IPS-18a (cell line): ENCODE measurements around the gene IKBKE.

Experiments
- H3K27ac ChIP-seq: one replicate; pipeline ENCODE4 v1.5.1; 2013; ENCODE audit warnings: low read length
- H3K27me3 ChIP-seq: one replicate; pipeline ENCODE4 v1.6.1; 2013; ENCODE audit warnings: mild to moderate bottlenecking, low read length; ENCODE audit not compliant: control insufficient read depth, insufficient read depth
- H3K36me3 ChIP-seq: one replicate; pipeline ENCODE4 v1.6.1; 2013; ENCODE audit warnings: low read depth, low read length; ENCODE audit not compliant: control insufficient read depth
- H3K4me1 ChIP-seq: one replicate; pipeline ENCODE4 v1.6.1; 2013; ENCODE audit warnings: low read depth, low read length; ENCODE audit not compliant: control insufficient read depth
- H3K4me3 ChIP-seq: one replicate; pipeline ENCODE4 v1.5.1; 2013; ENCODE audit warnings: low read length
- H3K9ac ChIP-seq: one replicate; pipeline ENCODE4 v1.6.1; 2013; ENCODE audit warnings: mild to moderate bottlenecking, low read length, moderate library complexity
- H3K9me3 ChIP-seq: one replicate; pipeline ENCODE4 v1.6.1; 2013; ENCODE audit warnings: low read depth, low read length; ENCODE audit not compliant: control insufficient read depth

Gene IKBKE

GRCh38 chr1:206469933-206470691 lies at the start of gene IKBKE:
TSS of gene IKBKE (plus strand) at chr1:206470476. CDS start at chr1:206473228, 2,752 bp downstream.
- peaks cover 46% of the 10 kb centered on the region for H3K4me1 ChIP-seq
- H3K36me3 ChIP-seq = no peaks in the 10 kb centered on the region
- peak within 1 kb of the TSS; percentile 30 for H3K27ac ChIP-seq
- no peaks in the 10 kb centered on the region for H3K9me3 ChIP-seq
- H3K27me3 ChIP-seq = peaks cover 6% of the 10 kb centered on the region
- peak within 1 kb of the TSS; percentile 74 for H3K4me3 ChIP-seq
- H3K9ac ChIP-seq = peak within 1 kb of the TSS; percentile 22

GRCh38 chr1:206421616-206422340 lies 48.5 kb upstream of the IKBKE start:
- no peaks in the 10 kb centered on the region for H3K27me3 ChIP-seq
- peaks cover 23% of the 10 kb centered on the region for H3K36me3 ChIP-seq
- no peaks in the 10 kb centered on the region for H3K4me1 ChIP-seq
- H3K9ac ChIP-seq = no peak overlapping the region
- no peaks in the 10 kb centered on the region for H3K9me3 ChIP-seq
- H3K27ac ChIP-seq = no peak overlapping the region
- no peak overlapping the region for H3K4me3 ChIP-seq

- Histone ChIP-seq H3K9me3 (no peaks in the 10 kb centered on the region), H3K4me3 (no peak overlapping the region), H3K36me3 (peaks cover 23% of the 10 kb centered on the region), H3K9ac (no peak overlapping the region), H3K27ac (no peak overlapping the region), H3K4me1 (no peaks in the 10 kb centered on the region), H3K27me3 (no peaks in the 10 kb centered on the region)
Measured at GRCh38 chr1:206422525-206422924, 47.8 kb upstream of the IKBKE start.

GRCh38 chr1:206427291-206427690 lies 43.0 kb upstream of the IKBKE start:
- Histone ChIP-seq H3K9ac (no peak overlapping the region), H3K9me3 (no peaks in the 10 kb centered on the region), H3K4me3 (no peak overlapping the region), H3K36me3 (peaks cover 16% of the 10 kb centered on the region), H3K27ac (no peak overlapping the region), H3K27me3 (no peaks in the 10 kb centered on the region), H3K4me1 (no peaks in the 10 kb centered on the region)

GRCh38 chr1:206429421-206429820 lies 40.9 kb upstream of the IKBKE start:
- no peaks in the 10 kb centered on the region for H3K27me3 ChIP-seq
- H3K4me1 ChIP-seq = no peaks in the 10 kb centered on the region
- no peak overlapping the region for H3K9ac ChIP-seq
- no peak overlapping the region for H3K4me3 ChIP-seq
- no peaks in the 10 kb centered on the region for H3K9me3 ChIP-seq
- no peak overlapping the region for H3K27ac ChIP-seq
- peaks cover 12% of the 10 kb centered on the region for H3K36me3 ChIP-seq

- no peak overlapping the region for H3K27ac ChIP-seq
- no peak overlapping the region for H3K9ac ChIP-seq
- no peaks in the 10 kb centered on the region for H3K27me3 ChIP-seq
- H3K36me3 ChIP-seq = peaks cover 12% of the 10 kb centered on the region
- no peaks in the 10 kb centered on the region for H3K9me3 ChIP-seq
- no peaks in the 10 kb centered on the region for H3K4me1 ChIP-seq
- no peak overlapping the region for H3K4me3 ChIP-seq
Measured at GRCh38 chr1:206430031-206430983, 40.0 kb upstream of the IKBKE start.

- H3K9me3 ChIP-seq = no peaks in the 10 kb centered on the region
- no peak overlapping the region for H3K27ac ChIP-seq
- H3K4me3 ChIP-seq = no peak overlapping the region
- H3K27me3 ChIP-seq = no peaks in the 10 kb centered on the region
- H3K9ac ChIP-seq = no peak overlapping the region
- H3K4me1 ChIP-seq = no peaks in the 10 kb centered on the region
- H3K36me3 ChIP-seq = peaks cover 29% of the 10 kb centered on the region
Measured at GRCh38 chr1:206435445-206435844, 34.8 kb upstream of the IKBKE start.

GRCh38 chr1:206438554-206438953 lies 31.7 kb upstream of the IKBKE start:
- H3K4me3 ChIP-seq = no peak overlapping the region
- H3K9ac ChIP-seq = no peak overlapping the region
- H3K36me3 ChIP-seq = peaks cover 24% of the 10 kb centered on the region
- no peaks in the 10 kb centered on the region for H3K4me1 ChIP-seq
- H3K27ac ChIP-seq = no peak overlapping the region
- no peaks in the 10 kb centered on the region for H3K27me3 ChIP-seq
- no peaks in the 10 kb centered on the region for H3K9me3 ChIP-seq

GRCh38 chr1:206439205-206439604 lies 31.1 kb upstream of the IKBKE start:
- Histone ChIP-seq H3K9me3 (no peaks in the 10 kb centered on the region), H3K4me1 (no peaks in the 10 kb centered on the region), H3K36me3 (peaks cover 24% of the 10 kb centered on the region), H3K4me3 (no peak overlapping the region), H3K27ac (no peak overlapping the region), H3K27me3 (no peaks in the 10 kb centered on the region), H3K9ac (no peak overlapping the region)

- H3K36me3 ChIP-seq = peaks cover 32% of the 10 kb centered on the region
Measured at GRCh38 chr1:206441336-206441967, 28.8 kb upstream of the IKBKE start.

GRCh38 chr1:206442101-206442500 lies 28.2 kb upstream of the IKBKE start:
- Histone ChIP-seq H3K9me3 (no peaks in the 10 kb centered on the region), H3K27me3 (no peaks in the 10 kb centered on the region), H3K9ac (no peak overlapping the region), H3K4me1 (no peaks in the 10 kb centered on the region), H3K27ac (no peak overlapping the region), H3K4me3 (no peak overlapping the region), H3K36me3 (peaks cover 37% of the 10 kb centered on the region)

More at GRCh38 chr1:206441336-206441967, 28.8 kb upstream of the IKBKE start:
- no peak overlapping the region for H3K27ac ChIP-seq
- H3K9me3 ChIP-seq = no peaks in the 10 kb centered on the region
- no peak overlapping the region for H3K4me3 ChIP-seq
- no peaks in the 10 kb centered on the region for H3K27me3 ChIP-seq
- no peaks in the 10 kb centered on the region for H3K4me1 ChIP-seq
- no peak overlapping the region for H3K9ac ChIP-seq
